IPS-18c (cell line): ENCODE data around the gene ZNF488.

ENCODE experiments used
- H3K4me3 ChIP-seq: 2 replicates; pipeline ENCODE4 v1.7.0; 2013; ENCODE audit warnings: low read depth, mild to moderate bottlenecking, low read length, moderate library complexity; ENCODE audit not compliant: insufficient read depth
- H3K9me3 ChIP-seq: one replicate; pipeline ENCODE4 v1.6.1; 2013; ENCODE audit warnings: mild to moderate bottlenecking, low read length, moderate library complexity; ENCODE audit not compliant: control insufficient read depth, insufficient read depth

The ZNF488 gene

GRCh38 chr10:47374611-47375536, 9.2 kb downstream of the ZNF488 start:
- Histone ChIP-seq H3K4me3 (no peak overlapping the region), H3K9me3 (no peaks in the 10 kb centered on the region)

GRCh38 chr10:47372726-47373125, 11.4 kb downstream of the ZNF488 start:
- no peak overlapping the region for H3K4me3 ChIP-seq
- H3K9me3 ChIP-seq: no peaks in the 10 kb centered on the region

- H3K4me3 ChIP-seq: no peak overlapping the region
- H3K9me3 ChIP-seq: no peaks in the 10 kb centered on the region
These were observed 12.2 kb downstream of the ZNF488 start for GRCh38 chr10:47371629-47372485.

GRCh38 chr10:47370878-47371277, 13.2 kb downstream of the ZNF488 start:
- H3K4me3 ChIP-seq: no peak overlapping the region
- no peaks in the 10 kb centered on the region for H3K9me3 ChIP-seq

- H3K4me3 ChIP-seq: no peak overlapping the region
These were observed 13.9 kb downstream of the ZNF488 start for GRCh38 chr10:47370015-47370767.

GRCh38 chr10:47369251-47369894, 14.7 kb downstream of the ZNF488 start:
- Histone ChIP-seq H3K4me3 (no peak overlapping the region), H3K9me3 (no peaks in the 10 kb centered on the region)

More at GRCh38 chr10:47370015-47370767, 13.9 kb downstream of the ZNF488 start:
- H3K9me3 ChIP-seq: no peaks in the 10 kb centered on the region

GRCh38 chr10:47368431-47369180, 15.5 kb downstream of the ZNF488 start:
- Histone ChIP-seq H3K9me3 (no peaks in the 10 kb centered on the region), H3K4me3 (no peak overlapping the region)

- no peaks in the 10 kb centered on the region for H3K9me3 ChIP-seq
- no peak overlapping the region for H3K4me3 ChIP-seq
These were observed 16.4 kb downstream of the ZNF488 start for GRCh38 chr10:47367646-47368045.

GRCh38 chr10:47366731-47367460, 17.2 kb downstream of the ZNF488 start:
- Histone ChIP-seq H3K9me3 (no peaks in the 10 kb centered on the region), H3K4me3 (no peak overlapping the region)

- Histone ChIP-seq H3K4me3 (no peak overlapping the region), H3K9me3 (no peaks in the 10 kb centered on the region)
These were observed 17.9 kb downstream of the ZNF488 start for GRCh38 chr10:47366181-47366631.

- H3K9me3 ChIP-seq: no peaks in the 10 kb centered on the region
These were observed 18.5 kb downstream of the ZNF488 start for GRCh38 chr10:47365431-47366180.

GRCh38 chr10:47364911-47365310, 19.2 kb downstream of the ZNF488 start:
- Histone ChIP-seq H3K4me3 (no peak overlapping the region), H3K9me3 (no peaks in the 10 kb centered on the region)

More at GRCh38 chr10:47365431-47366180, 18.5 kb downstream of the ZNF488 start:
- H3K4me3 ChIP-seq: no peak overlapping the region

- no peak overlapping the region for H3K4me3 ChIP-seq
- H3K9me3 ChIP-seq: no peaks in the 10 kb centered on the region
These were observed 19.7 kb downstream of the ZNF488 start for GRCh38 chr10:47364366-47364765.

GRCh38 chr10:47363781-47364180, 20.3 kb downstream of the ZNF488 start:
- Histone ChIP-seq H3K4me3 (no peak overlapping the region), H3K9me3 (no peaks in the 10 kb centered on the region)

GRCh38 chr10:47362199-47362598, 21.9 kb downstream of the ZNF488 start:
- Histone ChIP-seq H3K4me3 (no peak overlapping the region), H3K9me3 (no peaks in the 10 kb centered on the region)
